ENCODE results near the gene GSPT1.
A peak's percentile ranks its signal among the peaks of the same experiment; 100 is the strongest.
"Not testable (repeated sequence)": the region's sequence is repeated elsewhere in the genome, so short reads cannot be mapped to it uniquely, and the experiment has no call there.

The GSPT1 gene

GRCh38 chr16:11851294-11852091 lies 64.3 kb downstream of the GSPT1 start, which contains the start of gene RSL1D1:
RSL1D1 (minus strand) TSS chr16:11851542; CDS start chr16:11851512, 30 bp downstream.
- DNase-seq: peak; percentile 55 to 78

- DNase-seq: no peak
These were observed 66.9 kb downstream of the GSPT1 start for GRCh38 chr16:11848842-11849241.

- no peak for DNase-seq
These were observed 71.3 kb downstream of the GSPT1 start for GRCh38 chr16:11844499-11844898.

- DNase-seq: no peak
These were observed 71.9 kb downstream of the GSPT1 start for GRCh38 chr16:11843861-11844260.

- DNase-seq: no peak
These were observed 72.5 kb downstream of the GSPT1 start for GRCh38 chr16:11843206-11843605.

- DNase-seq: no peak
These were observed 74.7 kb downstream of the GSPT1 start for GRCh38 chr16:11841026-11841425.

GRCh38 chr16:11836650-11837244 lies 79.0 kb downstream of the GSPT1 start:
- DNase-seq: peak in 1 of 2 experiments; percentile 30

- peak in 1 of 2 experiments; percentile 10 for DNase-seq
These were observed 79.7 kb downstream of the GSPT1 start for GRCh38 chr16:11835891-11836649.

- DNase-seq: no peak
These were observed 80.4 kb downstream of the GSPT1 start for GRCh38 chr16:11835309-11835708.

- no peak for DNase-seq
These were observed 81.6 kb downstream of the GSPT1 start for GRCh38 chr16:11833951-11834695.

GRCh38 chr16:11828696-11829095 lies 87.1 kb downstream of the GSPT1 start:
- DNase-seq: no peak

GRCh38 chr16:11825520-11826165 lies 90.1 kb downstream of the GSPT1 start:
- DNase-seq: not testable (repeated sequence)

GRCh38 chr16:11824362-11824761 lies 91.4 kb downstream of the GSPT1 start:
- DNase-seq: no peak

GRCh38 chr16:11823645-11824044 lies 92.1 kb downstream of the GSPT1 start:
- DNase-seq: not testable (repeated sequence)

GRCh38 chr16:11819798-11820197 lies 96.0 kb downstream of the GSPT1 start:
- DNase-seq: no peak

GRCh38 chr16:11818970-11819369 lies 96.8 kb downstream of the GSPT1 start:
- DNase-seq: not testable (repeated sequence)

Data from SW 1271 (cell line).